Measurements from ENCODE around the gene TNFRSF8. TPM values are rescaled to one million over a fixed set of nuclear protein-coding genes. Genes with fewer than 3 reads are reported as not detected.
"Not testable (repeated sequence)": the region's sequence is repeated elsewhere in the genome, so short reads cannot be mapped to it uniquely, and the experiment has no call there.

Gene TNFRSF8
- total RNA-seq, 1 experiment from 2014 or later: 0.82 TPM

DNA sequence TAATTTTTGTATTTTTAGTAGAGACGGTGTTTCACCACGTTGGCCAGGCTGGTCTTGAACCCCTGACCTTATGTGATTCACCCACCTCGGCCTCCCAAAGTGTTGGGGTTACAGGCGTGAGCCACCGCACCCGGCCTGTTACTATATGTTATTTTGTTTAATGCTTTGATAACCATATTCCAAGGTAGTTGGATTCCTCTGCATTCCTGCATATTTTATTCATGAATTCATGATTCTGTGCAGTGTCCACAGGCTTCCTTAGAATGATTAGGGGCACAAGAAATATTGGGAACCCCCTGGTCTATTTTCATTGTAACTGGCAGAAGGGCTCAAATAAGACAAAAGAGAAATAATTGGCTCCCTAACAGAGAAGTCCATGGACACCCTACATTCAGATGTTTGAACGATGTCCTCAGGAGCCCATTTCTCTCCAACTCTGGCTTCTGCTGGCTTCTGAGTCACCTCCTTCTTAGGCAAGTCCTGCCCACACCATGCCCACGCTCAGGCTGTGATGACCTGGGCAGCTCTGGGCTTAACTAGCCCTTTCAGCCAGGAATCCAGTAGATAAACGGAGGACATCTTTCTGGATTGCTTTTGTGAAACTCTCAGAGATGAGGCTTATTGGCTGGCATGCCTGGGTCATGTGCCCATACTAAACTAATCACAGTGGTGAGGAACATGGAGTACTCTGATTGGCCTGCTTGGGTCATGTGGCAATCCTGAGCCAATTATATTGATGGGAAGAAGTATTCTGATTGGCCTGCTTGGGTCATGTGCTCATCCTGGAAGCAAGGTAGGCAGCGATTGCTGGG lies 32.6 kb downstream of the TNFRSF8 start:
- H3K9me3 ChIP-seq: peaks cover 3% of the 10 kb centered on the region; the same call in 1 of the 2 replicates
- DNase-seq: peak; percentile 64
- no peaks in the 10 kb centered on the region for H3K36me3 ChIP-seq
- H3K27me3 ChIP-seq: no peaks in the 10 kb centered on the region
- no peak overlapping the region for H3K4me3 ChIP-seq

DNA sequence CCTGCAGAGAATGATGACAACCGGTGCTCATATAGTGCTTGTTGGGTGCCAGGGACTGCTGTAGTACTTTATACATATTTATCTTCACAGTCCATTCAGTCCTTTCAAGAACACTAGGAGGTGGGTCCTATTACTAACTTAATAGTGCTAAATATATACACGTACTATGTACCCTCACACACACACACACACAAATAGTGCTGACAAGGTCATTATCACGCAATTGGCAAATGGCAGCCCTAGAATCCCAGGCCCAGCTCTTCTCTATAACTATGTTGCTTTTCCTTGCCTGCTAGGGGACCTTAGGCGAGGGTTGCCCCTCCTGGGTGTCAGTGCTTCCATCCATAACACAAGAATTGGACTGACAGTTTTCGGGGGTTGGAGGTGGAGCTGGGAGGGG lies 33.5 kb downstream of the TNFRSF8 start:
- no peaks in the 10 kb centered on the region for H3K36me3 ChIP-seq
- peaks cover 3% of the 10 kb centered on the region; the same call in 1 of the 2 replicates for H3K9me3 ChIP-seq
- no peak overlapping the region for H3K4me3 ChIP-seq
- DNase-seq: no peak
- no peaks in the 10 kb centered on the region for H3K27me3 ChIP-seq

DNA sequence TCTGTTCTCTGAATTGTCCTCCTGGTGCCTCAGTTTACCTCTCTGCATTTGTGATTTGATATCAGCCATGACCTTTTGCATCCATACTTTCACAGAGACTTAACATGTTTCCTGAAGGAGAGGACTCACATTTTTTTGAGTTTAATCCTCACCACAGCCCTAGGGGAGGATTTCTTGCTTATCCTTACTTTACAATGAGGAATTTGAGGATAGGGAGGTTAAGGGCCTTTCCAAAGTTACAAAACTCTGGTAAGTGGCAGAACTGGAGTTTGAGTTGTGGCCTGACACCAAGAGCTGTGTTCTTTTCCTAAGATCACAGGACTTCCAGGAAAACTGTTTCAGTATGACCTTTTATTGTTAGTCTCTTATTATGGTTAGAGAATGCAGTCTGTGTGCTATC lies 34.2 kb downstream of the TNFRSF8 start:
- Histone ChIP-seq H3K27me3 (no peaks in the 10 kb centered on the region), H3K36me3 (no peaks in the 10 kb centered on the region), H3K4me3 (no peak overlapping the region), H3K9me3 (peaks cover 3% of the 10 kb centered on the region; the same call in 1 of the 2 replicates)
- no peak for DNase-seq

DNA sequence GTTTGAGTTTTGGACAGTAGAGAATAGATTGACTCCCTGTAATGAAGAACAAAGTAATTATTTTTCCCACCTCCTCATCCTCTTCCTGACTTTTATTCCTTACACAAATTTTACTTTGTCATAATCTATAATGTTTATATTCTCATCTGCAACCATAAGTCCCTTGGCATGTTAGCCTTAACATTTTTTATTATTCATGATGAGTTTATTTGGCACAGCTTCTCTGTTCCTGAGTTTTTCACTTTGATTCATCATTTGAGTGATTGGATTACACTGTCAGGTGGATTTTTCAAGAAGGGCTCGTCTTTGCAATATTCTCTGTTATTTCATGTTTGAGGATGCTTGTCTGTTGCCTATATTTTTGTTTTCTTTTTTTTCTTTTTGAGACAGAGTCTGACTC lies 35.7 kb downstream of the TNFRSF8 start:
- DNase-seq: no peak
- no peaks in the 10 kb centered on the region for H3K27me3 ChIP-seq
- H3K9me3 ChIP-seq: peaks cover 3% of the 10 kb centered on the region; the same call in 1 of the 2 replicates
- no peaks in the 10 kb centered on the region for H3K36me3 ChIP-seq
- no peak overlapping the region for H3K4me3 ChIP-seq

DNA sequence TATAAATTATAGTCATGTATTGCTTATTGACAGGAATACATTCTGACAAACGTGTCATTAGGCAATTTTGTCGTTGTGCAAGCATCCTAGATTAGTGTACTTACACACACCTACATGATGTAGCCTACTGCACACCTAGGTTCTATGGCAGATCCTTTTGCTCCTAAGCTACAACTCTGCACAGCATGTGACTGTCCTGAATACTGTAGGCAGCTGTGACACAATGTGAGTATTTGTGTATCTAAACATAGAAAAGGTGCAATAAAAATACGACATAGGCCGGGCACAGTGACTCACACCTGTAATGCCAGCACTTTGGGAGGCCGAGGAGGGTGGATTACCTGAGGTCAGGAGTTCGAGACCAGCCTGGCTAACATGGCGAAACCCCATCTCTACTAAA lies 36.5 kb downstream of the TNFRSF8 start:
- Histone ChIP-seq H3K4me3 (no peak overlapping the region), H3K27me3 (no peaks in the 10 kb centered on the region), H3K36me3 (no peaks in the 10 kb centered on the region), H3K9me3 (peaks cover 3% of the 10 kb centered on the region; the same call in 1 of the 2 replicates)
- no peak for DNase-seq

DNA sequence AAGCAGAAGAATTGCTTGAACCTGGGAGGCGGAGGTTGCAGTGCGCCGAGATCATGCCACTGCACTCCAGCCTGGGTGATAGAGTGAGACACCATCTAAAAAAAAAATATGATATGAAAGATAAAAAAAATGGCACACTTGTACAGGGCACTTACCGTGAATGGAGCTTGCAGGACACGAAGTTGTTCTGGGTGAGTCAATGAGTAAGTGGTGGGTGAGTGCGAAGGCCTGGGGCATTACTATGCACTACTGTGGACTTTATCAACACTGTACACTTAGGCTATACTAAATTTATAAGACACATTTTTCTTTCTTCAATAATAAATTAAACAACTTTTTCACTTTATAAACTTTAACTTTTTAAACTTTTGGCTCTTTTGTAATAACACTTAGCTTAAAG lies 37.0 kb downstream of the TNFRSF8 start:
- no peaks in the 10 kb centered on the region for H3K36me3 ChIP-seq
- H3K4me3 ChIP-seq: no peak overlapping the region
- H3K9me3 ChIP-seq: peaks cover 3% of the 10 kb centered on the region; the same call in 1 of the 2 replicates
- no peak for DNase-seq
- no peaks in the 10 kb centered on the region for H3K27me3 ChIP-seq

DNA sequence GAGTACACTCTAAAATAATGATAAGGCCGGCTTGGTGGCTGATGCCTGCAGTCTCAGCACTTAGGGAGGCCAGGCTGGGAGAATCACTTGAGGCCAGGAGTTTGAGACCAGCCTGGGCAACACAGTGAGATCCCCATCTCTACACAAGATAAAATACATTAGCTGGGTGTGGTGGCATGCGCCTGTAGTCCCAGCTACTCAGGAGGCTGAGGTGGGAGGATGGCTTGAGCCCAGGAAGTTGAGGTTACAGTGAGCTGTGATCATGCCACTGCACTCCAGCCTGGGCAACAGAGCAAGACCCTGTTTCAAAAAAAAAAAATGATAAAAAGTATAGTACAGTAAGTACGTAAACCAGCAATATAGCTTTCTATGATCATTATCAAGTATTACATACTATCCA lies 38.0 kb downstream of the TNFRSF8 start:
- not testable (repeated sequence) for H3K4me3 ChIP-seq, H3K36me3 ChIP-seq, H3K27me3 ChIP-seq, H3K9me3 ChIP-seq, DNase-seq

DNA sequence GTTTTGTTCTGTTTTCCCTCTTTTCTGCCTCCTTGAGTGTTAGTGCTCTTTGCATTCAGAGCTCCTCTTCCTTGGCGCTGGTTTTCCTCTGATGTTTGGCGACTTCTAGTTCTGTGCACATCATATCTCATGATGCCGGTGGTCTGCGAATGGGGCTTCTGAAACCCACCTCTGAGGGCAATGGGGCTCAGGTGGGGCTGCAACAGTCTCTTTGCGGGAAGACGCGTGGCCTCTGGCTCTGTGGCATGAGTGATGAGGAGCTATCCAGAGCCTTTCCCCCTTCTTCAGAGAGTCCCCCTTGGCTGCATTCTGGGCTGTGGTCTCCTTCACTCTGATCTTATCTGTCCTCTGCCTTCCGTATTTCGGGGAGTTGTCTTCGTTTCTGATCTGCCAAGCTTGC lies 39.0 kb downstream of the TNFRSF8 start:
- H3K27me3 ChIP-seq: no peaks in the 10 kb centered on the region

DNA sequence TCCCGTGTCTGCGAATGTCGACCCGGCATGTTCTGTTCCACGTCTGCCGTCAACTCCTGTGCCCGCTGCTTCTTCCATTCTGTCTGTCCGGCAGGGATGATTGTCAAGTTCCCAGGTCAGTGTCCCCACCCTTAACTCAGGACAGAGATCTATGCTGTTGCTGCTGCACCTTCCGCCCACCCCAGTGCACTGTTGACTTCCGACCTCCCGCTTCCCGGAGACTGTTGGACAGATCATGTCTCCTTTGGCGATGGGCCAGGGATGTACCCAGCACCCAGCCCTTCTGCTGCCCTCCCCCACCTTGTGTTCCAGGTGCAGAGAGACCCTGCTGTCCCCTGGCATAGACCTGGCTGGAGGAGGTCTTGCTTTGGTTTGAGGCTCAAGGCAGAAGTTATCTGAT lies 41.3 kb downstream of the TNFRSF8 start:
- no peaks in the 10 kb centered on the region for H3K36me3 ChIP-seq
- H3K4me3 ChIP-seq: no peak overlapping the region
- no peaks in the 10 kb centered on the region for H3K9me3 ChIP-seq
- DNase-seq: no peak
- H3K27me3 ChIP-seq: no peaks in the 10 kb centered on the region

More for the DNA sequence above, 39.0 kb downstream of the TNFRSF8 start:
- Histone ChIP-seq H3K4me3 (no peak overlapping the region), H3K9me3 (peaks cover 3% of the 10 kb centered on the region; the same call in 1 of the 2 replicates), H3K36me3 (no peaks in the 10 kb centered on the region)
- no peak for DNase-seq

DNA sequence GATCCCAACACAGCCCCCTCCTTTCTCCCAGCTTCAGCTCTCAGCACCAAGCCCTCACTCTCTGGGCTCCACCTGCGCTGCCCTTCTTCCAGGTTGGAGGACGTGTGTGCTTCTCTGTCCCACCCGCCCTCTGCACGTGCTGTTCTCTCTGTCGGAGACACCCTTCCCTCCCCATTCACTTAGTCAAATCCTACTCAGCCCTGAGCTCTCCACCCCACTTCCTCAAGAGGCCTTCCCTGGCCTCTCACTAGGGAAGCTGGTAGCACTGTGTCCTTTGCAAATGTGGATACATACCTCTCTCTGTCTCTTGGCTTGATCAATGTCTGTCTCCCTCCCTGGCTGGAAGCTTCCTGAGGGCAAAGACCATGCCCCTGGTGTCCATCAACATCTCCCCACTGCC lies 43.0 kb downstream of the TNFRSF8 start:
- H3K36me3 ChIP-seq: no peaks in the 10 kb centered on the region
- no peaks in the 10 kb centered on the region for H3K27me3 ChIP-seq
- H3K9me3 ChIP-seq: no peaks in the 10 kb centered on the region
- H3K4me3 ChIP-seq: no peak overlapping the region
- DNase-seq: no peak

DNA sequence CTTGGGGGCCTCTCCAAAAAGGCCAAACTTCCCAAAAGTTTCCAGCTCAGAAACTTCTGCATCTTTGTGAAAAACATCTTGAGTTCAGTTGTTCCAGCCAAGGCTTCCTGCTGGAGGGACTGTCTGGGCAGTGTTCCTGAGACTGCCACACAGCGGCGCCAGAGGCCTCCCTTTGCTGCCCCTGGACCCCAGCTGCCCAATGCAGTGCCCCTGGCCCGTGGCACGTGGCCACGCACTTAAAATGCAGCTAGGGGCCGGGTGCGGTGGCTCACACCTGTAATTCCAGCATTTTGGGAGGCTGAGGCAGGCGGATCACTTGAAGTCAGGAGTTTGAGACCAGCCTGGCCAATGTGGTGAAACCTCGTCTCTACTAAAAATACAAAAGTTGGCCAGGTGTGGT lies 43.8 kb downstream of the TNFRSF8 start:
- H3K9me3 ChIP-seq, H3K4me3 ChIP-seq, H3K36me3 ChIP-seq, H3K27me3 ChIP-seq: not testable (repeated sequence)
- peak; percentile 21 for DNase-seq

DNA sequence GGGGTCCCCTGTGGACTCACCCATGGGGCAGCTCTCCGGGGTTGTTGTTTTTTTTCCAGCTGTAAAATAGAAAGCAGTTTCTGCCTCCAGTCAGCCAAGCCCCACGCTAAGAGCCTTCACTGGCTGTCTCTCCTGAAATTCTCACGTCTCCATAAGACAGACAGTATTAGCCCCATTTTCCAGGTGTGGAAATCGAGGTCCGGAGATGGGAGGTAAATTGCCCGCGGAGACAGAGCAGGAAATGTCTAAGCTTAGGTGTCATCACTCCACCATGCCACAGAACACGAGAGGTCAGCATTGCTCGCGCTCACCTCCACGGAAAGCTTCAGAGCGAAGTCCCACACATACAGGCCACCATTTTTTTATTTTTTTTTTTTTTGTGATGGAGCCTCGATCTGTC lies 44.6 kb downstream of the TNFRSF8 start:
- Histone ChIP-seq H3K9me3 (no peaks in the 10 kb centered on the region), H3K36me3 (no peaks in the 10 kb centered on the region), H3K4me3 (no peak overlapping the region), H3K27me3 (no peaks in the 10 kb centered on the region)
- no peak for DNase-seq

DNA sequence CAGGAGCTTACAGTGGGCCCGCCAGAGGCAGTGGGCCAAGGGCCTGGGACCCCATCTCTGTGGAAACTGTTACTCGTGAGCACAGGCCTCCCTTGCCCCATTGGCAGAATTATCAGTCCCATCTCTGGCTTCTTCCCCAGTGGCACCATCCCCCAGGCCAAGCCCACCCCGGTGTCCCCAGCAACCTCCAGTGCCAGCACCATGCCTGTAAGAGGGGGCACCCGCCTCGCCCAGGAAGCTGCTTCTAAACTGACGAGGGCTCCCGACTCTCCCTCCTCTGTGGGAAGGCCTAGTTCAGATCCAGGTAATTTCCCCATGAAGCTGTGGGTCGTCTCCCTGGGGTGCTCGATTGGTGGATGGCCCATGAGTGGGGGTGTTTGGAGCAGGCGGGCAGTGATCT lies 46.8 kb downstream of the TNFRSF8 start:
- DNase-seq: no peak
- H3K36me3 ChIP-seq: no peaks in the 10 kb centered on the region
- no peaks in the 10 kb centered on the region for H3K9me3 ChIP-seq
- no peaks in the 10 kb centered on the region for H3K27me3 ChIP-seq
- H3K4me3 ChIP-seq: no peak overlapping the region

DNA sequence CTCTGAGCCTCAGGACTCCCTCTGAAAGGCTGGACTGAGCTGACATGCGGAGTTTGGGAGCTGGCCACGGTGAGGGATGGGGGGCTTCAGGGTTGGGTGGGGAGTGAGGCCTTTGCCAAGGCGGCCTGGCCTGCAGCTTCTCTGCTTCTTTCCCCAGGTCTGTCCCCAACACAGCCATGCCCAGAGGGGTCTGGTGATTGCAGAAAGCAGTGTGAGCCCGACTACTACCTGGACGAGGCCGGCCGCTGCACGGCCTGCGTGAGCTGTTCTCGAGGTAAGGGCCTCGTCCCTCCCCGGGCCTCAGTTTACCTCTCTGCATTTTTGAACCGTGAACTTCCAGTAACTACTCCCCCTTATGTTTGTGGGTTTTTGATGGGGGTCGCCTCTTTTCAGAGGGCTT lies 48.6 kb downstream of the TNFRSF8 start:
- Histone ChIP-seq H3K4me3 (no peak overlapping the region), H3K9me3 (no peaks in the 10 kb centered on the region), H3K36me3 (no peaks in the 10 kb centered on the region), H3K27me3 (no peaks in the 10 kb centered on the region)
- DNase-seq: no peak

DNA sequence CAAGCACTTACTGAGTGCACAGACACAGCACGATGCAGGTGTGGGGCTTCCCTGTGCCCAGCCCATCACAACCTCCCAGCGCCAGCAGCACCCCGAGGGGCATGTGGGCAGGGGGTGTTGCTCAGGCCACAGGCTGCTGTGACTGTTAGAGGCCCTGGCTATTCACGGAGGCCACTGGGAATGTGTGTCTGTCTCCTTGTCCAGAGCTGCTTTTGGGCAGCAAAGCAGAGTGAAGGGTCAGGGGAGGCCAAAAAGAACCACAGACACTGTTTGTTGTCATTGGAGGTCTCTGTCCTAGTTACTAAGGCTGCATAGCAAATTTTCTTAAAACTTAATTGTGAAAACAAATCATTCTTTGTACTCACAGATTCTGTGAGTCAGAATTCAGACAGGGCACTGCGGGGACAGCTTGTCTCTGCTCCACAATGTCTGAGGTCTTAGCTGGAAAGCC lies 49.6 kb downstream of the TNFRSF8 start:
- H3K9me3 ChIP-seq: no peaks in the 10 kb centered on the region
- no peaks in the 10 kb centered on the region for H3K27me3 ChIP-seq
- no peak overlapping the region for H3K4me3 ChIP-seq
- no peaks in the 10 kb centered on the region for H3K36me3 ChIP-seq
- DNase-seq: no peak

DNA sequence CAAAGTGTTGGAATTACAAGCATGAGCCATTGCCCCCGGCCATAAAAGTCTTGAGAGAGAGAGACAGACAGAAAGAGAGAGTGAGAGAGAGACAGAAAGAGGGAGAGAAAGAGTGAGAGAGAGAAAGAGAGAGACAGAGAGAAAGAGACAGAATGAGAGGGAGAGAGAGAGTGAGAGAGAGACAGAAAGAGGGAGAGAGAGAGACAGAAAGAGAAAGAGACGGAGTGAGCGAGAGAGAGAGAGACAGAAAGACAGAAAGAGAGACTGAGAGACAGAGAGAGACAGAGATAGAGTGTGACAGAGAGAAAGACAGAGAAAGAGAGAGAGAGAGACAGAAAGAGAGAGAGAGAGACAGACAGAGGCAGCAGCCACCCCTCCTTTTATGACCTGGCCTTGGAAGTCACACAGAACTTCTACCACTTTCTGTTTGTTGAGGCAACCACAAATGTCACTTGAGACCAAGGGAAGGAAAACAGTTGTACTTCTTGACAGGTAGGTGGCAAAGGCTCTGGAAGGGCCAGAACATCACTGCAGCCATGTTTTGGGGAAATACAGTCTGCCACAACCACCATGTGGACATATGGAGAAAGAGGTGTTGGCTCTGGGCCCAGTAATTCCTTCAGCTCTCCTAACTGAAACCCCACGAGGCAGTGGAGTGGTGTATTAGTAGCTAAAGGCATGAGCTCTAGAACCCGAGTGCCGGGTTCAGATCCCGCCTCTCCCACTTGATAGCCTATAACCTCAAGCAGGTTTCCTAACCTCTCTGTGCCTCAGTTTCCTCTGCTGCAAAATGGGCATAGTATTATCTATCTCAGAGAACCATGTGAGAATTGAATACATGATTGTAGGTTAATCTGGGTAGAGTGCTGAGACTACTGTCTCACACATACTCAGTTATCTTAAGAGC lies 50.6 kb downstream of the TNFRSF8 start:
- no peak overlapping the region for H3K4me3 ChIP-seq
- no peaks in the 10 kb centered on the region for H3K36me3 ChIP-seq
- no peaks in the 10 kb centered on the region for H3K9me3 ChIP-seq
- no peaks in the 10 kb centered on the region for H3K27me3 ChIP-seq
- no peak for DNase-seq

DNA sequence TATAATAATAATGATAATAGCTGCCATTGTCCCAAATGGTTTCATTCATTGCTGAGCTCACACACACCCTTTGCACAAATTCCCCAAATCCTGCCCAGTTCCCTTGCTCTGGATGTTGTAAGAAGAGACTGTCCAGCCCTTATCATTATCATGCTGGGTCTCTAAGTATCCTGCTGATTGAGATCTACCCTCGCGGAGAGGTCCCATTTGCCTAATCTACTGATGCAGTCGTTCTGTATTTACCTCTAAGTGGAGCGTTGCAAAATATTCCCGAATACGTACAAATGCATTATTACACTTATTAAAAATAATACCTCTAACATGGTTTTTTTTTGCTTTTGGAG lies 51.2 kb downstream of the TNFRSF8 start:
- no peak for DNase-seq
- no peaks in the 10 kb centered on the region for H3K9me3 ChIP-seq
- H3K36me3 ChIP-seq: no peaks in the 10 kb centered on the region
- H3K27me3 ChIP-seq: no peaks in the 10 kb centered on the region
- no peak overlapping the region for H3K4me3 ChIP-seq
